ENCODE measurements around the gene RASD2.

RASD2 gene

DNA sequence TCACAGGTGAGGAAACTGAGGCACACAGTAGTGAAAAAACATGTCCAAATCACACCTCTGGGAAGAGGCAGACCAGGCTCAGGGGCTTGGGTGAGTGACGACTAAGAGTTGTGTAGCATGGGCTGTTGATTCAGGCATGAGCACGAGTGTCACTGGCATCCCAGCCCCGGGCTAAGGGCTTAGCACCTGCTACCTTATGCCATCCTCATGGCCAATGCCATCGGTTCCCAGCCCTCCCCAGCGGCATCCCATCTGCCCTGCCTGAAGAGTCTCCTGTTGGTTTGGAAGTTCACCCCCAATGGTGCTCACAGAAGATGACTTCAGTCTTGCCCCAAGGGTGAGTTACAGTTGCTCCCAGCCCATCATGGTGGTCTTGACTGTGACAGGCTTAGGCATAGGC lies 54.1 kb downstream of the RASD2 start:
- no peaks in the 10 kb centered on the region for H3F3A ChIP-seq (ENCODE audit: low read depth)
- TF ChIP-seq EZH2phosphoT487 (IDR thresholded peaks at IDR 0.05; ENCODE audit: borderline replicate concordance) = no peak
- TF ChIP-seq, protein P1, sequence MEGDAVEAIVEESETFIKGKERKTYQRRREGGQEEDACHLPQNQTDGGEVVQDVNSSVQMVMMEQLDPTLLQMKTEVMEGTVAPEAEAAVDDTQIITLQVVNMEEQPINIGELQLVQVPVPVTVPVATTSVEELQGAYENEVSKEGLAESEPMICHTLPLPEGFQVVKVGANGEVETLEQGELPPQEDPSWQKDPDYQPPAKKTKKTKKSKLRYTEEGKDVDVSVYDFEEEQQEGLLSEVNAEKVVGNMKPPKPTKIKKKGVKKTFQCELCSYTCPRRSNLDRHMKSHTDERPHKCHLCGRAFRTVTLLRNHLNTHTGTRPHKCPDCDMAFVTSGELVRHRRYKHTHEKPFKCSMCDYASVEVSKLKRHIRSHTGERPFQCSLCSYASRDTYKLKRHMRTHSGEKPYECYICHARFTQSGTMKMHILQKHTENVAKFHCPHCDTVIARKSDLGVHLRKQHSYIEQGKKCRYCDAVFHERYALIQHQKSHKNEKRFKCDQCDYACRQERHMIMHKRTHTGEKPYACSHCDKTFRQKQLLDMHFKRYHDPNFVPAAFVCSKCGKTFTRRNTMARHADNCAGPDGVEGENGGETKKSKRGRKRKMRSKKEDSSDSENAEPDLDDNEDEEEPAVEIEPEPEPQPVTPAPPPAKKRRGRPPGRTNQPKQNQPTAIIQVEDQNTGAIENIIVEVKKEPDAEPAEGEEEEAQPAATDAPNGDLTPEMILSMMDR (conservative IDR thresholded peaks at IDR 0.05; ENCODE audit: low read length) = no peak
- H3K9me3 ChIP-seq (ENCODE audit: insufficient read depth, low read depth, low read length) = no peaks in the 10 kb centered on the region
- H3K27me3 ChIP-seq (ENCODE audit: insufficient read depth, low read length, poor library complexity, severe bottlenecking) = no peaks in the 10 kb centered on the region
- H3K79me2 ChIP-seq (ENCODE audit: insufficient read depth, low read length) = no peaks in the 10 kb centered on the region
- no peak overlapping the region for H2AFZ ChIP-seq (ENCODE audit: low read length)
- H3K9ac ChIP-seq (ENCODE audit: low read depth, low read length, poor library complexity, severe bottlenecking) = no peak overlapping the region
- peaks cover 5% of the 10 kb centered on the region for H3K4me1 ChIP-seq (ENCODE audit: insufficient read depth, low read length, poor library complexity, severe bottlenecking)
- H3K4me2 ChIP-seq (ENCODE audit: low read depth, low read length, poor library complexity, severe bottlenecking) = no peak overlapping the region
- no peak overlapping the region for H3K4me3 ChIP-seq (ENCODE audit: low read length, poor library complexity, severe bottlenecking)
- H3K9me2 ChIP-seq (replicated peaks; ENCODE audit: low read depth, low read length) = no peaks in the 10 kb centered on the region
- no peaks in the 10 kb centered on the region for H4K20me1 ChIP-seq (ENCODE audit: insufficient read depth, low read length, poor library complexity, severe bottlenecking)
- no peaks in the 10 kb centered on the region for H3K36me3 ChIP-seq (ENCODE audit: insufficient read depth, low read length)

DNA sequence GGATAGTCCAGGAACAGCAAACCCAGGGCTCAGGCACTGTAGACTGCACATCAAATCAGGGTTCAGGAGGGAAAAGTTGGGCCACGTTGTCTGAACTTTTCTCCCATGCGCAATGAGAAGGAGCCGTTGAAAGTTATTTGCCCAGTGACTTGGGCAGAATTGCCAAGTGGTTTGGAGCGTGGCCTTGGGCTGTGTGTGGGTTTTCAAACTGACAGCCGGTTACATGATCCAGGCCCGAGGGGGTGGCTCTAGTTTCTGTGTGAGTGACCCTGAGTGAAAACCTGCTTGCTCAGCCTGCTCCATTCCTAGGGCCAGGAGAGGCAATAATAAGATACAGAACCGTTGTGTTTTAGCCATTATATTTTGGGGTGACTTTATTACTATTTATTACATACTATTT lies 56.2 kb downstream of the RASD2 start:
- no peaks in the 10 kb centered on the region for H3K27me3 ChIP-seq (ENCODE audit: insufficient read depth, low read length, poor library complexity, severe bottlenecking)
- H3K9me3 ChIP-seq (ENCODE audit: insufficient read depth, low read depth, low read length) = no peaks in the 10 kb centered on the region
- H3K36me3 ChIP-seq (ENCODE audit: insufficient read depth, low read length) = no peaks in the 10 kb centered on the region
- no peak overlapping the region for H3K4me3 ChIP-seq (ENCODE audit: low read length, poor library complexity, severe bottlenecking)
- H2AFZ ChIP-seq (ENCODE audit: low read length) = no peak overlapping the region
- TF ChIP-seq EZH2phosphoT487 (IDR thresholded peaks at IDR 0.05; ENCODE audit: borderline replicate concordance) = no peak
- TF ChIP-seq, protein P1 (conservative IDR thresholded peaks at IDR 0.05; ENCODE audit: low read length) = no peak
- no peak overlapping the region for H3K4me2 ChIP-seq (ENCODE audit: low read depth, low read length, poor library complexity, severe bottlenecking)
- H3F3A ChIP-seq (ENCODE audit: low read depth) = no peaks in the 10 kb centered on the region
- peaks cover 15% of the 10 kb centered on the region for H3K4me1 ChIP-seq (ENCODE audit: insufficient read depth, low read length, poor library complexity, severe bottlenecking)
- no peak overlapping the region for H3K9ac ChIP-seq (ENCODE audit: low read depth, low read length, poor library complexity, severe bottlenecking)
- no peaks in the 10 kb centered on the region for H3K79me2 ChIP-seq (ENCODE audit: insufficient read depth, low read length)
- no peaks in the 10 kb centered on the region for H3K9me2 ChIP-seq (replicated peaks; ENCODE audit: low read depth, low read length)
- H4K20me1 ChIP-seq (ENCODE audit: insufficient read depth, low read length, poor library complexity, severe bottlenecking) = no peaks in the 10 kb centered on the region

DNA sequence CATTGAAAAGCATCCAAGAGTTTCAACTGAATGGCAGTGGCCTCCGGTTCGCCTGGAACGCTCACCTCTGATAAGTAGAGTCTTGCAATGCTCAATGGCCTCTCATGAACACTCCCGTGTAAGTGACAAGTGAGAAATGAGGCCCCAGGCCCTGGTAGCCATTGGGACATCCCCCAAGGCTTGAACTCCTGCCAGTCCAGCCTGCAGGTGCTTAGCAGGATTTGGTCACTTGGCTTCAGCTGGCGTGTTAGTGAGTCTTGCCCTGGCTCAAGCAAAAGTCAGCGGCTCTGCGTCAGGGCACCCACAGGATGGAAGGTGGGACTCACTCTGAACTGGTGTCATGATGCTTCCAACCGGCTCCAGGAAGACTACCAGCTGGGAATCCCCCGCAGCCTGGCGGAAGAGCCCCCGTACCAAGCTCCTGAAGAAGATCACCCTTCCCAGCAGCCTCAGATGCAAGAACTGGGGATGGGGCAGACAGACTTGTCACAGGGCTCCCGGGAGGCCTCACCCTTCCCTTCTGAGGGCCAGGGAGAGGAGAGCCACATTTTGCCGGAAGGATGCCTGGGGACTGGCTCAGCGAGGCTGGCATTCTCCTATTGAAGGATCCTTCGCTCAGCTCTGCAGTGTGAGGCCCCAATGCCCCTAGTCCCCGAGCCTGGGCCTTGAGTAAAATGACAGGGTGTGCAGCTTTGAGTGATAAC lies 57.2 kb downstream of the RASD2 start:
- Histone ChIP-seq H3K4me1 (ENCODE audit: insufficient read depth, low read length, poor library complexity, severe bottlenecking) (peaks cover 20% of the 10 kb centered on the region), H3K27me3 (ENCODE audit: insufficient read depth, low read length, poor library complexity, severe bottlenecking) (no peaks in the 10 kb centered on the region), H3K4me2 (ENCODE audit: low read depth, low read length, poor library complexity, severe bottlenecking) (no peak overlapping the region), H3K36me3 (ENCODE audit: insufficient read depth, low read length) (no peaks in the 10 kb centered on the region), H3K4me3 (ENCODE audit: low read length, poor library complexity, severe bottlenecking) (no peak overlapping the region), H3K79me2 (ENCODE audit: insufficient read depth, low read length) (no peaks in the 10 kb centered on the region), H4K20me1 (ENCODE audit: insufficient read depth, low read length, poor library complexity, severe bottlenecking) (no peaks in the 10 kb centered on the region), H3K9ac (ENCODE audit: low read depth, low read length, poor library complexity, severe bottlenecking) (no peak overlapping the region), H2AFZ (ENCODE audit: low read length) (no peak overlapping the region), H3K9me2 (replicated peaks; ENCODE audit: low read depth, low read length) (no peaks in the 10 kb centered on the region), H3F3A (ENCODE audit: low read depth) (no peaks in the 10 kb centered on the region), H3K9me3 (ENCODE audit: insufficient read depth, low read depth, low read length) (no peaks in the 10 kb centered on the region)
- TF ChIP-seq, protein P1 (conservative IDR thresholded peaks at IDR 0.05; ENCODE audit: low read length) = no peak
- TF ChIP-seq EZH2phosphoT487 (IDR thresholded peaks at IDR 0.05; ENCODE audit: borderline replicate concordance) = no peak

Data from Loucy (cell line).